OCI-LY1 (cell line): ENCODE measurements around the gene CLOCK.

Experiments
- EZH2 ChIP-seq: fragments of 200-600 bp; sonication (generic), shearing (Covaris generic); IDR thresholded peaks from 2 replicates; pipeline ENCODE4 v1.8.0; 2017; ENCODE audit warnings: borderline replicate concordance, mixed run types, mild to moderate bottlenecking, antibody characterized with exemption, low read length, moderate library complexity, mixed read lengths
- TF ChIP-seq, protein P1 (sequence below): fragments of 200-600 bp; sonication (generic), shearing (Covaris generic); IDR thresholded peaks from 2 replicates; pipeline ENCODE4 v1.5.1; 2017; ENCODE audit warnings: mild to moderate bottlenecking, antibody characterized with exemption, low read length, moderate library complexity, mixed read lengths

DNA sequence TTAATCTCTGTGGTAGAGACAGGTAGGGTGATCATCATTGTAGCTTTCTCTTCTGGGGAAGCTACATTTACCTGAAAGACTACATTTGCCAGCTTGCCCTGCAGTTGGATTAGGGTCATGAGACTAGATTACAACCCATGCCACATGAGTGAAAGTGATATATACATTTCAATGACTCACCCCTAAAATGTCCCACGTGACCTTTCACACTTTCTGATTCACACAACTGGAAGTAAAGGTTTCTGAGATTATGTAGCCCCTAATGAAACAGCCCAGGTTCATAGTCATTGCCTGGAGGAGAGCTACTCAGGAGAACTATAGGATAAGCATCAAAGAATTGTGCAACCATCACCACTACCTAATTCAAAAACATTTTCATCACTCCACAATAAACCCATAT is 27.5 kb upstream of the CLOCK start:
- TF ChIP-seq, protein P1, sequence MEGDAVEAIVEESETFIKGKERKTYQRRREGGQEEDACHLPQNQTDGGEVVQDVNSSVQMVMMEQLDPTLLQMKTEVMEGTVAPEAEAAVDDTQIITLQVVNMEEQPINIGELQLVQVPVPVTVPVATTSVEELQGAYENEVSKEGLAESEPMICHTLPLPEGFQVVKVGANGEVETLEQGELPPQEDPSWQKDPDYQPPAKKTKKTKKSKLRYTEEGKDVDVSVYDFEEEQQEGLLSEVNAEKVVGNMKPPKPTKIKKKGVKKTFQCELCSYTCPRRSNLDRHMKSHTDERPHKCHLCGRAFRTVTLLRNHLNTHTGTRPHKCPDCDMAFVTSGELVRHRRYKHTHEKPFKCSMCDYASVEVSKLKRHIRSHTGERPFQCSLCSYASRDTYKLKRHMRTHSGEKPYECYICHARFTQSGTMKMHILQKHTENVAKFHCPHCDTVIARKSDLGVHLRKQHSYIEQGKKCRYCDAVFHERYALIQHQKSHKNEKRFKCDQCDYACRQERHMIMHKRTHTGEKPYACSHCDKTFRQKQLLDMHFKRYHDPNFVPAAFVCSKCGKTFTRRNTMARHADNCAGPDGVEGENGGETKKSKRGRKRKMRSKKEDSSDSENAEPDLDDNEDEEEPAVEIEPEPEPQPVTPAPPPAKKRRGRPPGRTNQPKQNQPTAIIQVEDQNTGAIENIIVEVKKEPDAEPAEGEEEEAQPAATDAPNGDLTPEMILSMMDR: no peak
- no peak for TF ChIP-seq EZH2
